A549 (cell line): ENCODE measurements around the gene ARHGAP42.

Source experiments
- BHLHE40 ChIP-seq: IDR thresholded peaks from 2 replicates; pipeline ENCODE4 v1.6.1; 2012; ENCODE audit warnings: low read depth, low read length, inconsistent platforms
- CBX2 ChIP-seq: fragments of 200-600 bp; sonication (generic); IDR thresholded peaks from 2 replicates; pipeline ENCODE4 v1.6.1; 2016; ENCODE audit warnings: low read depth, mild to moderate bottlenecking, borderline replicate concordance
- CTCF ChIP-seq: fragments of >200 bp; sonication (Bioruptor Twin); formaldehyde crosslinking; IDR thresholded peaks from 3 replicates; pipeline ENCODE4 v1.5.1; 2016
- EHMT2 ChIP-seq: fragments of 200-600 bp; sonication (generic); IDR thresholded peaks from 2 replicates; pipeline ENCODE4 v1.6.1; 2016; ENCODE audit warnings: antibody characterized with exemption, low read depth, mild to moderate bottlenecking, moderate library complexity
- ESRRA ChIP-seq: fragments of 150-350 bp; IDR thresholded peaks from 2 replicates; pipeline ENCODE4 v1.6.1; 2014; ENCODE audit warnings: mild to moderate bottlenecking, low read length, borderline replicate concordance
- HES2 ChIP-seq: fragments of >200 bp; sonication (Bioruptor Twin); formaldehyde crosslinking; IDR thresholded peaks from 2 replicates; pipeline ENCODE4 v1.6.1; 2016
- KDM5A ChIP-seq: fragments of 200-600 bp; sonication (generic); IDR thresholded peaks from 2 replicates; pipeline ENCODE4 v1.6.1; 2016; ENCODE audit warnings: antibody characterized with exemption, mild to moderate bottlenecking
- PBX3 ChIP-seq: IDR thresholded peaks from 2 replicates; pipeline ENCODE4 v1.6.1; 2012
- POLR2A ChIP-seq: IDR thresholded peaks from 2 replicates; pipeline ENCODE4 v1.6.1; 2012; ENCODE audit warnings: mild to moderate bottlenecking, low read length
- RAD21 ChIP-seq, 2 experiments: fragments of >200 bp in 1 of 2; sonication (Bioruptor Twin) in 1 of 2; formaldehyde crosslinking in 1 of 2; IDR thresholded peaks in 1 of 2; conservative IDR thresholded peaks in 1 of 2; 2 replicates in 1 of 2; 3 replicates in 1 of 2; pipeline ENCODE4 v1.6.1; 2012 to 2018; ENCODE audit warnings: inconsistent platforms in 1 of 2
- RCOR1 ChIP-seq: fragments of 150-350 bp; IDR thresholded peaks from 2 replicates; pipeline ENCODE4 v1.6.1; 2014; ENCODE audit warnings: antibody characterized with exemption, low read length, low read depth
- ZC3H11A ChIP-seq: fragments of 450-650 bp; IDR thresholded peaks from 2 replicates; pipeline ENCODE4 v1.6.1; 2014; ENCODE audit warnings: antibody characterized with exemption, mild to moderate bottlenecking
- ZSCAN20 ChIP-seq: fragments of 250-450 bp; sonication (Bioruptor Pico); IDR thresholded peaks from 2 replicates; pipeline ENCODE4 v1.8.0; 2022; ENCODE audit warnings: mild to moderate bottlenecking, moderate library complexity

- no peak for TF ChIP-seq RAD21 (conservative IDR thresholded peaks at IDR 0.05 in 1 of 2, IDR thresholded peaks at IDR 0.05 in 1 of 2)
- no peak for TF ChIP-seq CTCF
- TF ChIP-seq ZSCAN20 (CRISPR knock-in tag): no peak
- TF ChIP-seq KDM5A: no peak
- no peak for TF ChIP-seq ZC3H11A
- TF ChIP-seq CBX2: no peak
- no peak for TF ChIP-seq POLR2A
- TF ChIP-seq HES2: no peak
- no peak for TF ChIP-seq ESRRA
- no peak for TF ChIP-seq PBX3
- no peak for TF ChIP-seq BHLHE40
- TF ChIP-seq EHMT2: no peak
- no peak for TF ChIP-seq RCOR1
Measured at GRCh38 chr11:100670140-100670539, 16.9 kb upstream of the ARHGAP42 start.
